ENCODE measurements around the gene IL1RL2.

GRCh38 chr2:102276549-102277201, 89.9 kb downstream of the IL1RL2 start:
- TF ChIP-seq POLR2A (IDR thresholded peaks at IDR 0.05; ENCODE audit: low read depth, low read length) (no peak), TAF1 (IDR thresholded peaks at IDR 0.05; ENCODE audit: borderline replicate concordance, low read depth, low read length) (no peak)
